Ammon's horn (tissue), 1 donor: ENCODE results near the gene CCBE1.

Source experiments
- DNase-seq: peaks from one replicate; pipeline ENCODE4 v3.0.0-alpha.2; 2016; ENCODE audit warnings: low spot score

The CCBE1 gene

DNA sequence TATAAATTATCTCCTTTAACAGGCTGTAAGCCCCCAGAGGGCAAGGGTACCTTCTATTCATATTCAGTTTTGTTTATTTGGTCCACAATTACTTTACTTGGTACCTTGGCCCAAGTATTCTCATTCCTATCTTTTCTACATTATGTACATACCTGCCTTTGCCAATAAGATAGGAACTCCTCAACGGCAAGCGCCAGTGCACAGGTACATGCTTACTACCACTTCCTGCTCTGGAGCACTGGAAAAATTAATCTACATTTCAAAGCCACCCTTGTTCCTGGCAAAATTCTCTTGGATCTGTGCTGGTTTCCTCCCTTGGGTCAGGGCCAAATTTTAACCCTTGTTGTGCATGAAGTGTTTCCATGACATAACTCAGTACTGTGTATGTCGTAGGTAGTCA lies 303.8 kb downstream of the CCBE1 start:
- DNase-seq, result no peak

DNA sequence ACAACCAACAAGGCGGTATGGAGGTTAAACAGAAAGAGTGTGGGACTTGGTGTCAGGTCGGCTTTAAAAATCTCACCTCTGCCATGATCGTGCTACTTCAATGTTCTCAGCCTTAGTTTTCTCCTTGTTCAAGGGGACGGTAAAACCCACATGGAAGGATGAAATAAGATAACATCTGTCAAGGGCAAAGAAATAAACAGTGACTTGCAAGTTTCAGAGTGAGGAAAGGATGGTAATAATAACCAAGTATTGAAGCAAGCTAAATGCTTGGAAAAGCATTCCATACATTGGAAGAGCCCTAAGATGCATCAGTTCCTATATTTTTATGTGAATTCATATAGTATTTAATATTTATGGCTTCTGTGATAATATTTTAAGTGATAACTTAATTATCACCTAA lies 308.4 kb downstream of the CCBE1 start:
- no peak for DNase-seq

- DNase-seq, result peak; percentile 45
Observed at GRCh38 chr18:59387687-59388565, 309.3 kb downstream of the CCBE1 start.

DNA sequence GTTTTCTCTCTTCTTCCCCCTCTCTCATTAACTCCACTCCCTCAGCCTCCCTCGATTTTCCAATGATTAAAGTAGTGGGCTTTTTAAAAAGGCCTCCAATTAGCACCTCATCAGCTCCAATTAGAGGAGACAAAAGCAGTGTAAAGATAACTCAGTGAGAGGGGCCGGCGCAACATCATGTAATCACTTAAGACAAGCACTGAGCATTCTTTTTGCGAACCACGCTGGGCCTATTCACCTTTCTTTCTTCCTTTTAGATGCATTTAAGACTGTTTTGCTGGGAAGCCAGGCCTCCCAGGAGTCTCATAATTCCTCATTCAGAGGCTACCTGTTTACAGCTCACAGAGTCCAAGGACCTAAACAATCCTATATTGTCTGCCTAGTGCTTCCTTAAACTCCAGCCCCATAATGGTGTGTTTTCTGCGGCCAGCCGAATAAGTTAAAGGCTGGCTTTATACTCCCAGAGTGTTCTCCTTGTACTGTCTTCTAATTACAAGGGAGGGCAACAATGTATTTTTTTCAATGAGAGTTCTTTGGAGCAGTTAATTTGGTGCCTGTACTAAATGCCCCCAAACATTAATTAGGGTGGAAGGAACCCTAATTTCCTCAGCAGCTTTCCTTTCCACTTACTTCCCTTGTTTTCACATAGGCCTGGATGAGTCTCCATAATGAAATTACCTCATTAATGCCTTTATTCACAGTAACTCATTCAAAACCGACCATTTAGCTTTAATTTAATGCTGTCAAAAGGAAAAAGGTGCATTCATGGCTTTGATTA lies 310.1 kb downstream of the CCBE1 start:
- no peak for DNase-seq

- DNase-seq, result no peak
Observed at GRCh38 chr18:59385191-59385590, 312.0 kb downstream of the CCBE1 start.

GRCh38 chr18:59383851-59384250 lies 313.4 kb downstream of the CCBE1 start:
- no peak for DNase-seq

GRCh38 chr18:59382383-59382782 lies 314.8 kb downstream of the CCBE1 start:
- no peak for DNase-seq

- no peak for DNase-seq
Observed at GRCh38 chr18:59381949-59382348, 315.3 kb downstream of the CCBE1 start.
